Skeletal muscle cell (primary cell): ENCODE measurements around the gene RASGRP4.
"Not testable (repeated sequence)": the region's sequence is repeated elsewhere in the genome, so short reads cannot be mapped to it uniquely, and the experiment has no call there.

Source experiments
- DNase-seq: peaks from one replicate; pipeline ENCODE4 v3.0.0-alpha.2; 2010; ENCODE audit warnings: low read depth
- H3K4me3 ChIP-seq: 2 replicates; pipeline ENCODE4 v1.5.1; 2011; ENCODE audit warnings: low read depth, mild to moderate bottlenecking, control low read depth, low read length, moderate library complexity

RASGRP4 gene

GRCh38 chr19:38421856-38422255, 4.2 kb downstream of the RASGRP4 start:
- H3K4me3 ChIP-seq: no peak overlapping the region
- DNase-seq: no peak

- no peak overlapping the region for H3K4me3 ChIP-seq
- no peak for DNase-seq
Measured at GRCh38 chr19:38420935-38421334, 5.1 kb downstream of the RASGRP4 start.

GRCh38 chr19:38417544-38418506, 8.2 kb downstream of the RASGRP4 start:
- H3K4me3 ChIP-seq: peak overlapping the region; percentile 15
- no peak for DNase-seq

- H3K4me3 ChIP-seq: no peak overlapping the region
- DNase-seq: no peak
Measured at GRCh38 chr19:38417146-38417543, 8.9 kb downstream of the RASGRP4 start.

- H3K4me3 ChIP-seq: no peak overlapping the region
- no peak for DNase-seq
Measured at GRCh38 chr19:38413416-38413815, 12.6 kb downstream of the RASGRP4 start.

GRCh38 chr19:38412961-38413360, 13.1 kb downstream of the RASGRP4 start:
- no peak overlapping the region for H3K4me3 ChIP-seq
- no peak for DNase-seq

GRCh38 chr19:38412491-38412890, 13.5 kb downstream of the RASGRP4 start:
- no peak for DNase-seq
- H3K4me3 ChIP-seq: no peak overlapping the region

- DNase-seq, H3K4me3 ChIP-seq: not testable (repeated sequence)
Measured at GRCh38 chr19:38411898-38412297, 14.1 kb downstream of the RASGRP4 start.

- DNase-seq: no peak
- H3K4me3 ChIP-seq: no peak overlapping the region
Measured at GRCh38 chr19:38411041-38411712, 14.8 kb downstream of the RASGRP4 start.

GRCh38 chr19:38410407-38410806, 15.6 kb downstream of the RASGRP4 start:
- DNase-seq, H3K4me3 ChIP-seq: not testable (repeated sequence)

GRCh38 chr19:38409631-38410133, 16.3 kb downstream of the RASGRP4 start:
- peak; percentile 31 for DNase-seq
- no peak overlapping the region for H3K4me3 ChIP-seq

GRCh38 chr19:38405276-38405675, 20.7 kb downstream of the RASGRP4 start:
- no peak for DNase-seq
- no peak overlapping the region for H3K4me3 ChIP-seq

- H3K4me3 ChIP-seq: no peak overlapping the region
- no peak for DNase-seq
Measured at GRCh38 chr19:38404858-38405257, 21.2 kb downstream of the RASGRP4 start.

- DNase-seq: peak; percentile 80
- H3K4me3 ChIP-seq: peak within 1 kb of the TSS; percentile 76
Measured at GRCh38 chr19:38402967-38403674, 22.9 kb downstream of the RASGRP4 start, which contains the start of gene FAM98C. Gene FAM98C, plus strand, starts transcription at chr19:38403093. Its CDS starts 61 bp downstream, at chr19:38403154.

- no peak for DNase-seq
- H3K4me3 ChIP-seq: peak overlapping the region; percentile 76
Measured at GRCh38 chr19:38402623-38402966, 23.4 kb downstream of the RASGRP4 start.

GRCh38 chr19:38401148-38401547, 24.9 kb downstream of the RASGRP4 start:
- H3K4me3 ChIP-seq: no peak overlapping the region
- no peak for DNase-seq

- DNase-seq: no peak
- no peak overlapping the region for H3K4me3 ChIP-seq
Measured at GRCh38 chr19:38400361-38400760, 25.7 kb downstream of the RASGRP4 start.

GRCh38 chr19:38399537-38399936, 26.5 kb downstream of the RASGRP4 start:
- no peak for DNase-seq
- H3K4me3 ChIP-seq: no peak overlapping the region

GRCh38 chr19:38399081-38399480, 26.9 kb downstream of the RASGRP4 start:
- no peak overlapping the region for H3K4me3 ChIP-seq
- no peak for DNase-seq
